Right lobe of liver (tissue), 6 donors: ENCODE measurements around the gene ENTPD2. TPM values are rescaled to one million over a fixed set of nuclear protein-coding genes. Genes with fewer than 3 reads are reported as not detected.

ENCODE experiments used
- ATAC-seq, 4 donors: fragments of 200-7000 bp; cut with Tn5 transposase; one replicate each; pipeline ENCODE4 v1.9.1; 2020; ENCODE audit warnings: mild to moderate bottlenecking in 4 of 4, moderate library complexity in 4 of 4
- DNase-seq, 3 donors: peaks; one replicate each; pipeline ENCODE4 v3.0.0-alpha.2; 2020
- H3K27ac ChIP-seq, 3 donors: fragments of 200-600 bp; one replicate each; pipeline ENCODE4 v1.8.0; 2022
- H3K27me3 ChIP-seq, 2 donors: fragments of 200-600 bp; one replicate each; pipeline ENCODE4 v1.8.0; 2022
- H3K36me3 ChIP-seq, 4 donors: fragments of 200-600 bp; sonication (generic) in 1 of 4; one replicate each; pipeline versions ENCODE4 v1.5.1 to v1.8.0; 2017 to 2022; ENCODE audit warnings: control low read depth in 1 of 4
- H3K4me1 ChIP-seq, 4 donors: fragments of 200-600 bp; sonication (generic) in 1 of 4; one replicate each; pipeline versions ENCODE4 v1.5.1 to v1.8.0; 2017 to 2022; ENCODE audit warnings: control low read depth in 1 of 4
- H3K4me3 ChIP-seq, 3 donors: fragments of 200-600 bp; one replicate each; pipeline ENCODE4 v1.8.0; 2022
- H3K9me3 ChIP-seq, 4 donors: fragments of 200-600 bp; sonication (generic) in 1 of 4; one replicate each; pipeline versions ENCODE4 v1.5.1 to v1.8.0; 2017 to 2022; ENCODE audit warnings: control low read depth in 1 of 4
- POLR2A ChIP-seq: fragments of 450-650 bp; IDR thresholded peaks from one replicate; pipeline ENCODE4 v1.6.1; 2017; ENCODE audit warnings: antibody characterized with exemption, mild to moderate bottlenecking
- WGBS: methylation state at CpG from one replicate; pipeline ENCODE4 v1.1.6; 2018; ENCODE audit warnings: low coverage, low lambda C conversion rate; ENCODE audit not compliant: insufficient coverage; ENCODE audit errors: missing lambda C conversion rate; 5-methylcytosine and 5-hydroxymethylcytosine counted together
- intact Hi-C, 2 donors: fragments of 100-400 bp; cut with DNase I; formaldehyde crosslinking; loops; one replicate each; pipeline versions ENCODE4 v1.11.2 to v1.14.1; 2022
- total RNA-seq, 6 experiments: library from RNA; depleted of rRNA in 2 of 6; stranded (reverse); fragments of >200 nt in 2 of 6; fragmentation: NEBNext Ultra II Directional in 3 of 6; extraction: Animal tissue kit (Norgen Biotek cat#: 25700) in 3 of 6; gene quantifications; one replicate each; pipeline versions ENCODE4 v1.1.0 to v1.2.4, GENCODE V29; 2016 to 2023
- TF ChIP-seq, protein P1 (sequence below), 4 donors: fragments of 200-600 bp in 3 of 4; fragments of 450-650 bp in 1 of 4; IDR thresholded peaks; one replicate each; pipeline versions ENCODE4 v1.5.1 to v1.8.0; 2016 to 2022; ENCODE audit warnings: antibody characterized with exemption in 4 of 4, mild to moderate bottlenecking in 2 of 4
- donor health status: DM: no; HTN: yes; CAD: no.
- donor health status: DM: no; HTN: no; CAD: no.
- donor health status: DM: no; HTN: no; CAD: no.
- donor health status: DM: no; HTN: yes; CAD: no.
- donor health status: DM: no; HTN: yes; CAD: no.

The ENTPD2 gene
- total RNA-seq, 6 experiments from 2014 or later = 0.50 to 2.1 (median 0.80) TPM

DNA sequence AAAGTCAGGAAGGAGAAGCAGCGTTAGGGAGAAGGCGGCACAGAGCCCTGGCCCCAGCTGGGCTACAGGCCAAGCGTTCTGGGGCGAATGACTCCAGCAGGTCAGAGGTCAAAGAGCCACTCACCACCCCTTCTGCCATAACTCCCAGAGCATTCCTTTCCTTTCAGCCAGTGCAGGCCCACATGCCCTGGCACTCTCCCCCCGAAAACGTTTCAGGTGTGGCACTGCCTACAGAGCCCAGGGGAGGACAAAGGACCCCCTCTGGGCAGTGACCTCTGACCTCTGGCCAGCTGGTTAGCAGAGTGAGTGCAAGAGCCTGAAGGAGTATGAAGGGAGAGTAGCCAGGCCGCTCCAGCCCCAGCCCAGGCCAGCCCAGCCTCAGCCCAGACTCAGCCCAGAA is 30.7 kb downstream of the ENTPD2 start:
- peak; percentile 48 to 55 (median 54) for ATAC-seq
- H3K27ac ChIP-seq = peak overlapping the region in 2 of 3 donors; percentile 2 to 78

DNA sequence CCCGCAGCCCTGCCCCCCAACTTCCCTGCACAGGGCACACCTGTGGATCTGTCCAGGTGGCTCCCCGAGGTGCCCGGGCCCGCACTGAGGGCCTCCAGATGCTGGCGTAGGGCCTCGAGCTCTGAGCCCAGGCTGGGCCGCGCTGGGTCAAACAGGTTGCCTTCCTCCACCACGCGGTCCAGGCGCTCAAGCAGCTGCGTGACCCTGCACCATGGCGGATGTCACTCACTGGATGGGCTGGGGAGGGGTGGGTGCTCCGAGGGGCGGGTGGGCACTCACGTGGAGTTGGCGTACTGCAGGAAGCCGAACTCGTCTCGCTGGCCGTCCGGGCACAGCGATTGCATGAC is 31.2 kb downstream of the ENTPD2 start:
- intact Hi-C loops = no loop called here
- ATAC-seq = peak in 1 of 4 donors; percentile 2
- peaks cover 0 to 2% (median 0%) of the 10 kb centered on the region in 4 donors for H3K36me3 ChIP-seq
- no peaks in the 10 kb centered on the region for H3K9me3 ChIP-seq
- H3K4me3 ChIP-seq = no peak overlapping the region
- H3K4me1 ChIP-seq = peaks cover 0 to 49% (median 23%) of the 10 kb centered on the region in 4 donors
- H3K27me3 ChIP-seq = no peaks in the 10 kb centered on the region
- H3K27ac ChIP-seq = peak overlapping the region in 2 of 3 donors; percentile 67 to 78
- no peak for DNase-seq
- TF ChIP-seq, protein P1, sequence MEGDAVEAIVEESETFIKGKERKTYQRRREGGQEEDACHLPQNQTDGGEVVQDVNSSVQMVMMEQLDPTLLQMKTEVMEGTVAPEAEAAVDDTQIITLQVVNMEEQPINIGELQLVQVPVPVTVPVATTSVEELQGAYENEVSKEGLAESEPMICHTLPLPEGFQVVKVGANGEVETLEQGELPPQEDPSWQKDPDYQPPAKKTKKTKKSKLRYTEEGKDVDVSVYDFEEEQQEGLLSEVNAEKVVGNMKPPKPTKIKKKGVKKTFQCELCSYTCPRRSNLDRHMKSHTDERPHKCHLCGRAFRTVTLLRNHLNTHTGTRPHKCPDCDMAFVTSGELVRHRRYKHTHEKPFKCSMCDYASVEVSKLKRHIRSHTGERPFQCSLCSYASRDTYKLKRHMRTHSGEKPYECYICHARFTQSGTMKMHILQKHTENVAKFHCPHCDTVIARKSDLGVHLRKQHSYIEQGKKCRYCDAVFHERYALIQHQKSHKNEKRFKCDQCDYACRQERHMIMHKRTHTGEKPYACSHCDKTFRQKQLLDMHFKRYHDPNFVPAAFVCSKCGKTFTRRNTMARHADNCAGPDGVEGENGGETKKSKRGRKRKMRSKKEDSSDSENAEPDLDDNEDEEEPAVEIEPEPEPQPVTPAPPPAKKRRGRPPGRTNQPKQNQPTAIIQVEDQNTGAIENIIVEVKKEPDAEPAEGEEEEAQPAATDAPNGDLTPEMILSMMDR (IDR thresholded peaks at IDR 0.05) = no peak
- TF ChIP-seq POLR2A = peak; percentile 12
- WGBS = 62% methylated on average over 8 of the region's 23 CpGs

More for the DNA sequence above, 30.7 kb downstream of the ENTPD2 start:
- TF ChIP-seq, protein P1 (IDR thresholded peaks at IDR 0.05) = no peak
- no peak for TF ChIP-seq POLR2A
- peak; percentile 71 to 85 (median 79) for DNase-seq
- Histone ChIP-seq H3K9me3 (no peaks in the 10 kb centered on the region), H3K4me3 (no peak overlapping the region), H3K27me3 (no peaks in the 10 kb centered on the region), H3K36me3 (peaks cover 0 to 2% (median 0%) of the 10 kb centered on the region in 4 donors), H3K4me1 (peaks cover 0 to 49% (median 23%) of the 10 kb centered on the region in 4 donors)
- WGBS = 27% methylated on average over 5 of the region's 7 CpGs
- intact Hi-C loops = no loop called here

DNA sequence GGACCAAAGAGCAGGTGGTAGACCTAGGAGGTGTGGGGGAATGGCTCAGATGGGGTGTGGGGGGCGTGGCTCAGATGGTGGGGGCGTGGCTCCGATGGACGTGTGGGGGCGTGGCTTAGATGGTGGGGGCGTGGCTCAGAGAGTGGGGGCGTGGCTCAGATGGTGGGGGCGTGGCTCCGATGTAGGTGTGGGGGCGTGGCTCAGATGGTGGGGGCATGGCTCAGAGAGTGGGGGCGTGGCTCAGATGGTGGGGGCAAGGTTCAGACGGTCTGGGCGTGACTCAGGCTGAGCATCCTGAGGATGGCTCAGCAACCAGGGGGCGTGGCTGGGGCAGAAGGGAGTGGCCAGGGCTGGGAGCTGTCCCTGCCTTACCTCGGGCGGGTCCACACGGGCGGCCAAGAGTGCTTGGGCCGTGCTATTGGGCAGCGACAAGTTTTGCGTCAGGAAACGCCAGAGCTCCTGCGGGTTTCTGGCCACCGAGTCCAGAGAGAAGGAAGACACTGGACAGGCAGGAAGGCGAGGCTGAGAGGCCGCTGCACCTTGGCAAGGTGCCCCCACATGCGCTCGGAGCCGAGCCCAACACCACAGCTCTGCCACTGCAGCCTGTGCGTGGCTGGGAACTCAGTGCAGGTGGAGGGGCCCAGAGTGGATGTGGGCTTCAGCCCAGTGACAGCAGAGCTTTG is 31.7 kb downstream of the ENTPD2 start:
- TF ChIP-seq, protein P1 (IDR thresholded peaks at IDR 0.05) = no peak
- TF ChIP-seq POLR2A = peak; percentile 58
- intact Hi-C loops = no loop called here
- Histone ChIP-seq H3K4me3 (no peak overlapping the region), H3K9me3 (no peaks in the 10 kb centered on the region), H3K27ac (peak overlapping the region in 2 of 3 donors; percentile 67 to 78), H3K36me3 (peaks cover 0 to 2% (median 0%) of the 10 kb centered on the region in 4 donors), H3K4me1 (peaks cover 0 to 44% (median 20%) of the 10 kb centered on the region in 4 donors), H3K27me3 (no peaks in the 10 kb centered on the region)
- peak; percentile 81 to 87 (median 82) for ATAC-seq
- 9% methylated on average over 12 of the region's 30 CpGs for WGBS
- DNase-seq = peak; percentile 94 to 97 (median 96)

DNA sequence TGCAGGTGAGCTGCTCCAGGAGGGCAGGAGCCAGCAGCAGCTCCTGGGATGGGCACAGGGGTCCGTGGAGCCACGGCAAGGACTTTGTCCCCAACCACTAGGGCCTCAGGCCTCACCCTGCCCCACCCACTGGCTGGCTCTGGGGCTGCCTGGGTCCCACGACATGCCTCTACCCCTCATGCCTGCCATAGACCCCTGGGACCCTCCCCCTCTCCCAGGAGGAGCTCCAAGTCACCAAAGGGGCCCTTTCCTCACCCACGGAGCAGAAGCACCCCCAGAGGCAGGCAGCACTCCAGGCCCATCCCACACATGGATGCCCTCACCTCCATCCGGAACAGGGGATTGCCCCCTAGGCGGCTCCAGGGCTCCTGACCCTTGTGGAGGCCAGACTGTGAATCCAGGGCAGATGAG is 32.3 kb downstream of the ENTPD2 start:
- Histone ChIP-seq H3K27ac (no peak overlapping the region), H3K4me3 (no peak overlapping the region), H3K36me3 (peaks cover 0 to 3% (median 1%) of the 10 kb centered on the region in 4 donors), H3K9me3 (no peaks in the 10 kb centered on the region), H3K4me1 (peaks cover 0 to 39% (median 16%) of the 10 kb centered on the region in 4 donors), H3K27me3 (no peaks in the 10 kb centered on the region)
- TF ChIP-seq, protein P1 (IDR thresholded peaks at IDR 0.05) = no peak
- TF ChIP-seq POLR2A = no peak
- intact Hi-C loops = no loop called here
- DNase-seq = no peak
- no peak for ATAC-seq
- WGBS = no CpG with 5 or more reads among the region's 6 CpGs
